ENCODE measurements around the gene TRABD.

TRABD gene

GRCh38 chr22:50170453-50171318, 15.0 kb upstream of the TRABD start, which contains the start of gene PANX2:
Gene PANX2, plus strand, starts transcription at chr22:50170731. Its CDS starts 0 bp downstream, at chr22:50170731.
- peak within 1 kb of the TSS in 7 of 11 experiments; percentile 30 to 58 (median 43); a peak in 8 of 22 replicates for H3K27ac ChIP-seq
- H3K4me3 ChIP-seq, result peak within 1 kb of the TSS; percentile 47 to 74 (median 60)
- H3K9ac ChIP-seq, result peak within 1 kb of the TSS in 8 of 11 experiments; percentile 49 to 73 (median 64); a peak in 13 of 22 replicates
- H3K4me1 ChIP-seq, result peaks cover 19 to 46% (median 33%) of the 10 kb centered on the region in 10 experiments
- no peaks in the 10 kb centered on the region for H3K36me3 ChIP-seq
- peak within 1 kb of the TSS; percentile 61 to 87 (median 75) for H3K4me2 ChIP-seq
- no peak for TF ChIP-seq Cebpa-rat (IDR thresholded peaks at IDR 0.05)
- peaks cover 0 to 11% (median 0%) of the 10 kb centered on the region in 11 experiments; a peak in 11 of 22 replicates for H3K9me3 ChIP-seq (replicated peaks in 1 of 11)
- H3K27me3 ChIP-seq, result peaks cover 35 to 57% (median 51%) of the 10 kb centered on the region in 11 experiments
- peaks cover 0 to 42% (median 12%) of the 10 kb centered on the region in 11 experiments; a peak in 13 of 22 replicates for H4K20me1 ChIP-seq

- H3K36me3 ChIP-seq, result no peaks in the 10 kb centered on the region
- peaks cover 0 to 49% (median 14%) of the 10 kb centered on the region in 11 experiments; a peak in 14 of 22 replicates for H4K20me1 ChIP-seq
- peaks cover 19 to 54% (median 39%) of the 10 kb centered on the region in 10 experiments for H3K4me1 ChIP-seq
- H3K4me2 ChIP-seq, result peak overlapping the region in 8 of 11 experiments; percentile 29 to 86 (median 75); a peak in 14 of 22 replicates
- H3K9ac ChIP-seq, result no peak overlapping the region; a peak in 1 of 22 replicates
- H3K4me3 ChIP-seq, result no peak overlapping the region
- H3K9me3 ChIP-seq (replicated peaks in 1 of 11), result peaks cover 0 to 3% (median 0%) of the 10 kb centered on the region in 11 experiments; a peak in 11 of 22 replicates
- no peak overlapping the region; a peak in 1 of 22 replicates for H3K27ac ChIP-seq
- TF ChIP-seq Cebpa-rat (IDR thresholded peaks at IDR 0.05), result no peak
- peaks cover 35 to 57% (median 54%) of the 10 kb centered on the region in 11 experiments for H3K27me3 ChIP-seq
Observed at GRCh38 chr22:50171319-50171964, 14.3 kb upstream of the TRABD start.

- no peak for TF ChIP-seq Cebpa-rat (IDR thresholded peaks at IDR 0.05)
- Histone ChIP-seq H3K4me3 (no peak overlapping the region), H3K9me3 (replicated peaks in 1 of 11) (no peaks in the 10 kb centered on the region), H3K27ac (no peak overlapping the region), H3K4me1 (peaks cover 19 to 60% (median 45%) of the 10 kb centered on the region in 10 experiments), H3K9ac (no peak overlapping the region; a peak in 1 of 22 replicates), H4K20me1 (peaks cover 0 to 55% (median 14%) of the 10 kb centered on the region in 11 experiments; a peak in 14 of 22 replicates), H3K36me3 (no peaks in the 10 kb centered on the region), H3K27me3 (peaks cover 35 to 56% (median 54%) of the 10 kb centered on the region in 11 experiments), H3K4me2 (peak overlapping the region; percentile 29 to 86 (median 75); a peak in 18 of 22 replicates)
Observed at GRCh38 chr22:50171965-50172421, 13.7 kb upstream of the TRABD start.

GRCh38 chr22:50173311-50173982, 12.3 kb upstream of the TRABD start:
- no peak overlapping the region for H3K27ac ChIP-seq
- TF ChIP-seq Cebpa-rat (IDR thresholded peaks at IDR 0.05), result no peak
- H3K9me3 ChIP-seq (replicated peaks in 1 of 11), result no peaks in the 10 kb centered on the region
- H3K9ac ChIP-seq, result no peak overlapping the region; a peak in 2 of 22 replicates
- H3K36me3 ChIP-seq, result no peaks in the 10 kb centered on the region
- peaks cover 34 to 46% (median 41%) of the 10 kb centered on the region in 11 experiments for H3K27me3 ChIP-seq
- H4K20me1 ChIP-seq, result peaks cover 0 to 63% (median 15%) of the 10 kb centered on the region in 11 experiments; a peak in 14 of 22 replicates
- H3K4me1 ChIP-seq, result peaks cover 19 to 71% (median 54%) of the 10 kb centered on the region in 10 experiments
- H3K4me3 ChIP-seq, result no peak overlapping the region
- H3K4me2 ChIP-seq, result peak overlapping the region; percentile 35 to 86 (median 75)

- Histone ChIP-seq H3K36me3 (no peaks in the 10 kb centered on the region), H3K9me3 (replicated peaks in 1 of 11) (no peaks in the 10 kb centered on the region), H3K4me1 (peaks cover 19 to 76% (median 59%) of the 10 kb centered on the region in 10 experiments), H3K9ac (no peak overlapping the region; a peak in 1 of 22 replicates), H3K4me2 (peak overlapping the region in 10 of 11 experiments; percentile 35 to 86 (median 76); a peak in 20 of 22 replicates), H4K20me1 (peaks cover 0 to 68% (median 15%) of the 10 kb centered on the region in 11 experiments; a peak in 14 of 22 replicates), H3K4me3 (no peak overlapping the region), H3K27me3 (peaks cover 32 to 46% (median 40%) of the 10 kb centered on the region in 11 experiments), H3K27ac (no peak overlapping the region)
- TF ChIP-seq Cebpa-rat (IDR thresholded peaks at IDR 0.05), result no peak
Observed at GRCh38 chr22:50173983-50174355, 11.7 kb upstream of the TRABD start.

- H3K27me3 ChIP-seq, result peaks cover 26 to 46% (median 39%) of the 10 kb centered on the region in 11 experiments
- peak overlapping the region in 3 of 11 experiments; percentile 75 to 86 (median 75); a peak in 4 of 22 replicates for H3K4me2 ChIP-seq
- peaks cover 20 to 79% (median 65%) of the 10 kb centered on the region in 10 experiments for H3K4me1 ChIP-seq
- peaks cover 0 to 74% (median 20%) of the 10 kb centered on the region in 11 experiments; a peak in 13 of 22 replicates for H4K20me1 ChIP-seq
- no peak overlapping the region for H3K9ac ChIP-seq
- no peak overlapping the region for H3K4me3 ChIP-seq
- no peak for TF ChIP-seq Cebpa-rat (IDR thresholded peaks at IDR 0.05)
- H3K36me3 ChIP-seq, result no peaks in the 10 kb centered on the region
- no peak overlapping the region for H3K27ac ChIP-seq
- H3K9me3 ChIP-seq (replicated peaks in 1 of 11), result no peaks in the 10 kb centered on the region
Observed at GRCh38 chr22:50174382-50175190, 11.1 kb upstream of the TRABD start.

GRCh38 chr22:50175191-50175461, 10.6 kb upstream of the TRABD start:
- peaks cover 0 to 79% (median 20%) of the 10 kb centered on the region in 11 experiments; a peak in 15 of 22 replicates for H4K20me1 ChIP-seq
- peak overlapping the region in 2 of 11 experiments; percentile 77 to 79; a peak in 1 of 22 replicates for H3K4me2 ChIP-seq
- H3K9me3 ChIP-seq (replicated peaks in 1 of 11), result no peaks in the 10 kb centered on the region
- no peak overlapping the region for H3K27ac ChIP-seq
- no peak overlapping the region for H3K9ac ChIP-seq
- no peak for TF ChIP-seq Cebpa-rat (IDR thresholded peaks at IDR 0.05)
- no peak overlapping the region for H3K4me3 ChIP-seq
- peaks cover 25 to 85% (median 71%) of the 10 kb centered on the region in 10 experiments for H3K4me1 ChIP-seq
- H3K27me3 ChIP-seq, result peaks cover 20 to 46% (median 34%) of the 10 kb centered on the region in 11 experiments
- H3K36me3 ChIP-seq, result no peaks in the 10 kb centered on the region

All from BLaER1 treated with 17β-estradiol and CSF1 and Interleukin-3, amounts not matched to agents 10 nM and 100 nM (cell line).